HEK293 (cell line): Measurements from ENCODE around the gene CEP85.

Source experiments
- CTCF ChIA-PET: fragments of 350-600 bp; formaldehyde crosslinking; extraction: SDS; loops from one replicate; lab custom pipeline; 2021; ENCODE audit warnings: antibody characterized with exemption; lab: Yijun Ruan, JAX
- POLR2A ChIA-PET: fragments of 300-600 bp; formaldehyde crosslinking; extraction: SDS; loops from one replicate; lab custom pipeline; 2020; ENCODE audit warnings: antibody characterized with exemption, inconsistent platforms; lab: Yijun Ruan, JAX
- H3K27ac ChIP-seq: fragments of 200-500 bp; sonication (Bioruptor generic); 2 replicates; pipeline ENCODE4 v1.5.1; 2014; ENCODE audit warnings: low read depth, low read length, control low read depth, inconsistent platforms; ENCODE audit errors: extremely low read depth
- H3K36me3 ChIP-seq, 2 experiments: fragments of 200-500 bp in 1 of 2; sonication (Bioruptor generic) in 1 of 2; 1 replicate in 1 of 2; 2 replicates in 1 of 2; pipeline ENCODE4 v1.5.1; 2014 to 2017; ENCODE audit warnings: inconsistent platforms in 2 of 2, low read length in 2 of 2; ENCODE audit not compliant: control insufficient read depth in 2 of 2, insufficient read depth in 1 of 2
- H3K4me1 ChIP-seq: fragments of 200-500 bp; sonication (Bioruptor generic); 2 replicates; pipeline ENCODE4 v1.5.1; 2014; ENCODE audit warnings: mild to moderate bottlenecking, low read length, inconsistent platforms; ENCODE audit not compliant: control insufficient read depth, insufficient read depth
- H3K4me3 ChIP-seq: 2 replicates; pipeline ENCODE4 v1.5.1; 2011; ENCODE audit warnings: low read depth, mild to moderate bottlenecking, control low read depth, low read length, moderate library complexity
- H3K9me3 ChIP-seq: fragments of 200-500 bp; sonication (Bioruptor generic); 2 replicates; pipeline ENCODE4 v1.5.1; 2014; ENCODE audit warnings: low read depth, low read length, inconsistent platforms; ENCODE audit not compliant: control insufficient read depth, insufficient read depth
- BCL11B ChIP-seq: fragments of 450-650 bp; formaldehyde crosslinking; IDR thresholded peaks from 2 replicates; pipeline ENCODE4 v1.5.1; 2016; ENCODE audit warnings: low read depth, missing biosample characterization, missing genetic modification characterization
- BCL6B ChIP-seq: fragments of 450-650 bp; formaldehyde crosslinking; IDR thresholded peaks from 2 replicates; pipeline ENCODE4 v1.5.1; 2017; ENCODE audit warnings: missing biosample characterization, missing genetic modification characterization
- HOXC10 ChIP-seq: sonication (generic); formaldehyde crosslinking; IDR thresholded peaks from 2 replicates; pipeline ENCODE4 v1.8.1; 2023; ENCODE audit warnings: mild to moderate bottlenecking, missing genetic modification reagents
- IKZF3 ChIP-seq: fragments of 450-650 bp; IDR thresholded peaks from 2 replicates; pipeline ENCODE4 v1.5.0; 2018; ENCODE audit warnings: missing biosample characterization, mild to moderate bottlenecking, missing genetic modification characterization, moderate library complexity
- KLF1 ChIP-seq: fragments of 450-650 bp; formaldehyde crosslinking; IDR thresholded peaks from 2 replicates; pipeline ENCODE4 v1.5.1; 2016; ENCODE audit warnings: missing biosample characterization, missing genetic modification characterization
- KLF7 ChIP-seq: fragments of 450-650 bp; formaldehyde crosslinking; IDR thresholded peaks from 2 replicates; pipeline ENCODE4 v1.5.1; 2016; ENCODE audit warnings: missing biosample characterization, missing genetic modification characterization, borderline replicate concordance
- MZF1 ChIP-seq: fragments of 450-650 bp; formaldehyde crosslinking; IDR thresholded peaks from 2 replicates; pipeline ENCODE4 v1.5.1; 2017; ENCODE audit warnings: missing biosample characterization, missing genetic modification characterization, borderline replicate concordance
- RBAK ChIP-seq: fragments of 450-650 bp; formaldehyde crosslinking; IDR thresholded peaks from 2 replicates; pipeline ENCODE4 v1.5.1; 2016; ENCODE audit warnings: missing biosample characterization, missing genetic modification characterization
- SETDB1 ChIP-seq: IDR thresholded peaks from one replicate; pipeline ENCODE4 v1.6.1; 2017; ENCODE audit warnings: mild to moderate bottlenecking, low read length, moderate library complexity, mixed read lengths; ENCODE audit not compliant: insufficient read length
- SP3 ChIP-seq: fragments of 450-650 bp; formaldehyde crosslinking; IDR thresholded peaks from 2 replicates; pipeline ENCODE4 v1.5.1; 2016; ENCODE audit warnings: missing biosample characterization, missing genetic modification characterization
- SP7 ChIP-seq: fragments of 450-650 bp; formaldehyde crosslinking; IDR thresholded peaks from 2 replicates; pipeline ENCODE4 v1.5.1; 2016; ENCODE audit warnings: missing biosample characterization, missing genetic modification characterization
- YY1 ChIP-seq: fragments of 450-650 bp; formaldehyde crosslinking; IDR thresholded peaks from 2 replicates; pipeline ENCODE4 v1.5.1; 2018; ENCODE audit warnings: missing biosample characterization, missing genetic modification characterization
- ZNF140 ChIP-seq: fragments of 450-650 bp; formaldehyde crosslinking; IDR thresholded peaks from 2 replicates; pipeline ENCODE4 v1.5.1; 2016; ENCODE audit warnings: missing biosample characterization, missing genetic modification characterization
- ZNF146 ChIP-seq: fragments of 450-650 bp; formaldehyde crosslinking; IDR thresholded peaks from 2 replicates; pipeline ENCODE4 v1.5.1; 2016; ENCODE audit warnings: missing biosample characterization, missing genetic modification characterization
- ZNF169 ChIP-seq: fragments of 450-650 bp; formaldehyde crosslinking; IDR thresholded peaks from 2 replicates; pipeline ENCODE4 v1.5.1; 2016; ENCODE audit warnings: missing biosample characterization, missing genetic modification characterization
- ZNF2 ChIP-seq: fragments of 450-650 bp; formaldehyde crosslinking; IDR thresholded peaks from 2 replicates; pipeline ENCODE4 v1.5.1; 2016; ENCODE audit warnings: missing biosample characterization, missing genetic modification characterization
- ZNF202 ChIP-seq: fragments of 450-650 bp; formaldehyde crosslinking; IDR thresholded peaks from 2 replicates; pipeline ENCODE4 v1.5.1; 2016; ENCODE audit warnings: missing biosample characterization, missing genetic modification characterization, borderline replicate concordance
- ZNF23 ChIP-seq: fragments of 450-650 bp; formaldehyde crosslinking; IDR thresholded peaks from 2 replicates; pipeline ENCODE4 v1.5.1; 2016; ENCODE audit warnings: missing biosample characterization, missing genetic modification characterization, borderline replicate concordance
- ZNF302 ChIP-seq: fragments of 450-650 bp; formaldehyde crosslinking; IDR thresholded peaks from 2 replicates; pipeline ENCODE4 v1.5.1; 2016; ENCODE audit warnings: missing biosample characterization, missing genetic modification characterization, low read depth
- ZNF350 ChIP-seq: fragments of 450-650 bp; formaldehyde crosslinking; IDR thresholded peaks from 2 replicates; pipeline ENCODE4 v1.5.0; 2017; ENCODE audit warnings: missing biosample characterization, mild to moderate bottlenecking, missing genetic modification characterization
- ZNF423 ChIP-seq: fragments of 450-650 bp; formaldehyde crosslinking; IDR thresholded peaks from 2 replicates; pipeline ENCODE4 v1.5.1; 2016; ENCODE audit warnings: missing biosample characterization, missing genetic modification characterization
- ZNF426 ChIP-seq: fragments of 450-650 bp; formaldehyde crosslinking; IDR thresholded peaks from 2 replicates; pipeline ENCODE4 v1.5.1; 2017; ENCODE audit warnings: missing biosample characterization, missing genetic modification characterization, mild to moderate bottlenecking, inconsistent platforms, moderate library complexity
- ZNF501 ChIP-seq: fragments of 450-650 bp; formaldehyde crosslinking; IDR thresholded peaks from 2 replicates; pipeline ENCODE4 v1.5.1; 2016; ENCODE audit warnings: missing biosample characterization, missing genetic modification characterization
- ZNF560 ChIP-seq: fragments of 450-650 bp; formaldehyde crosslinking; IDR thresholded peaks from 2 replicates; pipeline ENCODE4 v1.5.1; 2017; ENCODE audit warnings: missing biosample characterization, missing genetic modification characterization, borderline replicate concordance
- ZNF624 ChIP-seq: fragments of 450-650 bp; formaldehyde crosslinking; IDR thresholded peaks from 2 replicates; pipeline ENCODE4 v1.5.1; 2017; ENCODE audit warnings: missing biosample characterization, missing genetic modification characterization
- ZNF664 ChIP-seq: fragments of 450-650 bp; formaldehyde crosslinking; IDR thresholded peaks from 2 replicates; pipeline ENCODE4 v1.5.1; 2016; ENCODE audit warnings: missing biosample characterization, missing genetic modification characterization
- ZNF670 ChIP-seq: fragments of 450-650 bp; formaldehyde crosslinking; IDR thresholded peaks from 2 replicates; pipeline ENCODE4 v1.5.1; 2016; ENCODE audit warnings: missing biosample characterization, missing genetic modification characterization, low read depth
- ZNF747 ChIP-seq: fragments of 450-650 bp; formaldehyde crosslinking; IDR thresholded peaks from 2 replicates; pipeline ENCODE4 v1.5.1; 2016; ENCODE audit warnings: missing biosample characterization, missing genetic modification characterization
- ZNF768 ChIP-seq: fragments of 450-650 bp; formaldehyde crosslinking; IDR thresholded peaks from 2 replicates; pipeline ENCODE4 v1.5.1; 2018; ENCODE audit warnings: missing biosample characterization, mild to moderate bottlenecking, missing genetic modification characterization
- ZNF777 ChIP-seq: fragments of 450-650 bp; formaldehyde crosslinking; IDR thresholded peaks from 2 replicates; pipeline ENCODE4 v1.5.1; 2017; ENCODE audit warnings: missing biosample characterization, missing genetic modification characterization, borderline replicate concordance
- ZXDB ChIP-seq: fragments of 450-650 bp; formaldehyde crosslinking; IDR thresholded peaks from 2 replicates; pipeline ENCODE4 v1.5.1; 2016; ENCODE audit warnings: missing biosample characterization, missing genetic modification characterization
- TF ChIP-seq, protein P1 (sequence below): fragments of 450-650 bp; formaldehyde crosslinking; conservative IDR thresholded peaks from 2 replicates; pipeline ENCODE4 v1.5.1; 2016; ENCODE audit warnings: low read depth, missing biosample characterization, missing genetic modification characterization
- TF ChIP-seq, protein P2 (sequence below): fragments of 450-650 bp; formaldehyde crosslinking; IDR thresholded peaks from 2 replicates; pipeline ENCODE4 v1.5.1; 2017; ENCODE audit warnings: missing biosample characterization, missing genetic modification characterization

The CEP85 gene

DNA sequence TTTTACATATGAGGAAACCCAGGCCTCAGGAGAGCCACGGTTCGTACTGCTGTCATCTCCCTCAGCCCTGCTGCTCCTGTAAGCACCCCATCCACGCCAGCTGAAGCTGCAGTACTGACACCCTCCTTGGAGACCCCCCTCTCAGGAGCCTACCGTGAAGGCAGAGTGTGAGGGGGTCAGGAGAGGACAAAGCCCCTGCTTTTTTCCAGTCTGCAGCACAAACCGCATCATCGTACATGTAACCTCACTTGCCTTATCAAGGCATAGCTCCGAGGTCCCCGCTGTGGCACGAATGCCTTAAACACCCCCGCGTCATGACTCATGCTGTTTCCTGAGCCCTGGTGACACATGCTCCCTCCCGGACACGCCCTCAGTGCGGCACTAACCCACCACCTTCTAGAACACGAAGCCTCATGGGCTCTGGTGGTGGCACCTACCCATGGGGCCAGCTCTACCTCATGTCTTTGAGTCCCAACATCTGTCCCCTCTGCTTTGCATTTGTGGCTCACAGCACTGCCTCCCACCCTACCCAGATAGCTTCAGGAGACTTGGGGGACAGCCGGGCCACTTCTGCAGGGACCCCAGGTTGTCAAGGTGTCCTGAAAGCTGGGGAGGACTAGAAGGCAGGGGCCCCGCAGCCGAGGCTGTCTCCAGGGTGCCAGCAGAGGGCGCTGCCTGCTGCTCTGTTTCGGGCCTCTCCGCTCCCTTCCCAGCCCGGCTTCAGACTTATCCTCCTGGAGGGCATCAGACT, 50.8 kb downstream of the CEP85 start:
- POLR2A ChIA-PET, result interaction anchor here (0.6 to 2.0 kb wide), 6 partner anchors 13 to 132 kb away, joined by 3 to 10 read pairs (median 4); partner anchors contain the start of genes CD52 and UBXN11
- H3K27ac ChIP-seq, result no peak overlapping the region
- H3K4me3 ChIP-seq, result no peak overlapping the region
- CTCF ChIA-PET, result interaction anchor here (0.5 to 10.2 kb wide), 39 partner anchors 9 to 615 kb away, joined by 3 to 203 read pairs (median 4); partner anchors contain the start of genes CATSPER4, CD52 and UBXN11
- peaks cover 0 to 26% of the 10 kb centered on the region in 2 experiments; a peak in 1 of 3 replicates for H3K36me3 ChIP-seq
- no peaks in the 10 kb centered on the region for H3K4me1 ChIP-seq
- H3K9me3 ChIP-seq, result no peaks in the 10 kb centered on the region
- TF ChIP-seq ZNF140 (no peak), BCL11B (no peak; the same call in 1 of the 2 replicates), ZNF169 (no peak), ZNF2 (tag by site-specific recombination) (peak; percentile 88), ZNF423 (tag by site-specific recombination) (no peak), ZNF350 (no peak), ZNF560 (tag by site-specific recombination) (no peak), MZF1 (tag by site-specific recombination) (no peak), SP7 (tag by site-specific recombination) (peak; percentile 93), ZNF777 (tag by site-specific recombination) (no peak), ZNF670 (tag by site-specific recombination) (no peak), ZNF426 (tag by site-specific recombination) (no peak), ZNF146 (tag by site-specific recombination) (no peak), ZNF747 (tag by site-specific recombination) (no peak), ZNF302 (tag by site-specific recombination) (no peak), ZNF202 (tag by site-specific recombination) (no peak), YY1 (tag by site-specific recombination) (no peak), ZNF768 (tag by site-specific recombination) (no peak), KLF7 (tag by site-specific recombination) (peak; percentile 64; the same call in 1 of the 2 replicates), ZNF501 (tag by site-specific recombination) (peak; percentile 77; the same call in 1 of the 2 replicates), ZNF664 (tag by site-specific recombination) (no peak), ZNF624 (tag by site-specific recombination) (no peak), SP3 (tag by site-specific recombination) (no peak), SETDB1 (no peak), RBAK (tag by site-specific recombination) (no peak), ZXDB (tag by site-specific recombination) (peak; percentile 75), KLF1 (tag by site-specific recombination) (peak; percentile 88), IKZF3 (no peak), ZNF23 (tag by site-specific recombination) (no peak), BCL6B (tag by site-specific recombination) (no peak), HOXC10 (CRISPR knock-in tag) (no peak)
- TF ChIP-seq, protein P1, sequence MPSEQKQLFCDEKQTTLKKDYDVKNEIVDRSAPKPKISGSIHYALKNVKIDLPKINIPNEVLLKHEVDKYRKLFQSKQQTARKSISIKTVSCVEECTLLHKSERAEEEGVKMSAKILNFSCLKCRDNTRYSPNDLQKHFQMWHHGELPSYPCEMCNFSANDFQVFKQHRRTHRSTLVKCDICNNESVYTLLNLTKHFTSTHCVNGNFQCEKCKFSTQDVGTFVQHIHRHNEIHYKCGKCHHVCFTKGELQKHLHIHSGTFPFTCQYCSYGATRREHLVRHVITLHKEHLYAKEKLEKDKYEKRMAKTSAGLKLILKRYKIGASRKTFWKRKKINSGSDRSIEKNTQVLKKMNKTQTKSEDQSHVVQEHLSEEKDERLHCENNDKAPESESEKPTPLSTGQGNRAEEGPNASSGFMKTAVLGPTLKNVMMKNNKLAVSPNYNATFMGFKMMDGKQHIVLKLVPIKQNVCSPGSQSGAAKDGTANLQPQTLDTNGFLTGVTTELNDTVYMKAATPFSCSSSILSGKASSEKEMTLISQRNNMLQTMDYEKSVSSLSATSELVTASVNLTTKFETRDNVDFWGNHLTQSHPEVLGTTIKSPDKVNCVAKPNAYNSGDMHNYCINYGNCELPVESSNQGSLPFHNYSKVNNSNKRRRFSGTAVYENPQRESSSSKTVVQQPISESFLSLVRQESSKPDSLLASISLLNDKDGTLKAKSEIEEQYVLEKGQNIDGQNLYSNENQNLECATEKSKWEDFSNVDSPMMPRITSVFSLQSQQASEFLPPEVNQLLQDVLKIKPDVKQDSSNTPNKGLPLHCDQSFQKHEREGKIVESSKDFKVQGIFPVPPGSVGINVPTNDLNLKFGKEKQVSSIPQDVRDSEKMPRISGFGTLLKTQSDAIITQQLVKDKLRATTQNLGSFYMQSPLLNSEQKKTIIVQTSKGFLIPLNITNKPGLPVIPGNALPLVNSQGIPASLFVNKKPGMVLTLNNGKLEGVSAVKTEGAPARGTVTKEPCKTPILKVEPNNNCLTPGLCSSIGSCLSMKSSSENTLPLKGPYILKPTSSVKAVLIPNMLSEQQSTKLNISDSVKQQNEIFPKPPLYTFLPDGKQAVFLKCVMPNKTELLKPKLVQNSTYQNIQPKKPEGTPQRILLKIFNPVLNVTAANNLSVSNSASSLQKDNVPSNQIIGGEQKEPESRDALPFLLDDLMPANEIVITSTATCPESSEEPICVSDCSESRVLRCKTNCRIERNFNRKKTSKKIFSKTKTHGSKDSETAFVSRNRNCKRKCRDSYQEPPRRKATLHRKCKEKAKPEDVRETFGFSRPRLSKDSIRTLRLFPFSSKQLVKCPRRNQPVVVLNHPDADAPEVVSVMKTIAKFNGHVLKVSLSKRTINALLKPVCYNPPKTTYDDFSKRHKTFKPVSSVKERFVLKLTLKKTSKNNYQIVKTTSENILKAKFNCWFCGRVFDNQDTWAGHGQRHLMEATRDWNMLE (tag by site-specific recombination), result no peak
- TF ChIP-seq, protein P2, sequence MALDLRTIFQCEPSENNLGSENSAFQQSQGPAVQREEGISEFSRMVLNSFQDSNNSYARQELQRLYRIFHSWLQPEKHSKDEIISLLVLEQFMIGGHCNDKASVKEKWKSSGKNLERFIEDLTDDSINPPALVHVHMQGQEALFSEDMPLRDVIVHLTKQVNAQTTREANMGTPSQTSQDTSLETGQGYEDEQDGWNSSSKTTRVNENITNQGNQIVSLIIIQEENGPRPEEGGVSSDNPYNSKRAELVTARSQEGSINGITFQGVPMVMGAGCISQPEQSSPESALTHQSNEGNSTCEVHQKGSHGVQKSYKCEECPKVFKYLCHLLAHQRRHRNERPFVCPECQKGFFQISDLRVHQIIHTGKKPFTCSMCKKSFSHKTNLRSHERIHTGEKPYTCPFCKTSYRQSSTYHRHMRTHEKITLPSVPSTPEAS (tag by site-specific recombination), result no peak
